NT2/D1 (cell line): Measurements from ENCODE around the gene EHD1.
"Not testable (repeated sequence)": the region's sequence is repeated elsewhere in the genome, so short reads cannot be mapped to it uniquely, and the experiment has no call there.

Experiments used
- DNase-seq: peaks from one replicate; pipeline ENCODE4 v3.0.0-alpha.2; 2011; ENCODE audit warnings: low read depth, low spot score
- H3K27me3 ChIP-seq: 2 replicates; pipeline ENCODE4 v1.6.0; 2011; ENCODE audit warnings: mild to moderate bottlenecking; ENCODE audit not compliant: insufficient read length, insufficient read depth
- H3K36me3 ChIP-seq: 2 replicates; pipeline ENCODE4 v1.6.1; 2011; ENCODE audit warnings: mild to moderate bottlenecking, low read length, mixed read lengths; ENCODE audit not compliant: insufficient read depth, insufficient read length
- H3K4me1 ChIP-seq: 2 replicates; pipeline ENCODE4 v1.5.1; 2011; ENCODE audit not compliant: insufficient read depth, insufficient read length
- H3K4me3 ChIP-seq: 2 replicates; pipeline ENCODE4 v1.5.1; 2011; ENCODE audit warnings: low read depth; ENCODE audit not compliant: insufficient read length
- H3K9ac ChIP-seq: 2 replicates; pipeline ENCODE4 v1.6.0; 2011; ENCODE audit warnings: low read depth; ENCODE audit not compliant: insufficient read length
- H3K9me3 ChIP-seq: 2 replicates; pipeline ENCODE4 v1.5.1; 2011; ENCODE audit warnings: mild to moderate bottlenecking, low read length; ENCODE audit not compliant: insufficient read depth
- SUZ12 ChIP-seq: IDR thresholded peaks from 2 replicates; pipeline ENCODE4 v1.6.1; 2011; ENCODE audit not compliant: insufficient read length, insufficient read depth; ENCODE audit errors: extremely low read depth
- YY1 ChIP-seq: IDR thresholded peaks from 2 replicates; pipeline ENCODE4 v1.6.1; 2011; ENCODE audit not compliant: insufficient read length, insufficient read depth
- ZNF274 ChIP-seq: IDR thresholded peaks from 2 replicates; pipeline ENCODE4 v1.6.1; 2011; ENCODE audit warnings: mild to moderate bottlenecking, low read depth, low read length

The EHD1 gene

DNA sequence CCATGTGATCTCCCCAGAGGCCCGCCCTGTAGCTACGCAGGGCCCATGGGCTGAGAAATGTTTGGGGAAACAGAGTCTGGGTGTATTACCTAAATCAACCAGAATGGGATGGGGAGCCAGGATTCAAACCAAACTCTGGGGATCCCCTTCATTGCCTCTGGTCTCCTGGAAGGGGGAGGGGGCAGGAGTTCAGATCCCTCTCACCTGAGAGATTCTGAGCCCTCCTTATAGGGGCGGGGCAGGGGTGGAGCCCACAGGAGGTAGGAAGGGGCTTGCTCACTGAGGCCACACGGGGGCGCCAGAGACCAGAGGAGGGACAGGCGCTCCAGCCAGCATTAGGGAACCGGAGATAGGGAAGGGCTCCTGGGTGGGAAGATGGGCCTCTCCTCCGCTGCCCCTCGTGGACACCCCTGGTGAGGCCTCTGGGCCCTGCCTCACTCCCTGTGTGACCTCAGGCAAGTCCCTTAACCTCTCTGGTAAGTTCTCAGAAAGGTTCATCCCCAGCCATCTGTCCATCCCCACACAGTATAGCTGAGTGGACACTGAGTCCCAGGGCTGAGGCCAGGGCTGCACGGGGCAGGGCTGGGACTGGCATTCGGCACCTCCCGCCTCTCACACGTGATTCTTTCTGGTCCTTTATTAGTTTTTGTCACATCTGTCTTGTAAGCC is 31.3 kb downstream of the EHD1 start:
- no peaks in the 10 kb centered on the region for H3K27me3 ChIP-seq
- DNase-seq: peak; percentile 92
- peaks cover 5% of the 10 kb centered on the region for H3K36me3 ChIP-seq
- H3K9me3 ChIP-seq: no peaks in the 10 kb centered on the region
- H3K9ac ChIP-seq: no peak overlapping the region
- peaks cover 33% of the 10 kb centered on the region for H3K4me1 ChIP-seq
- TF ChIP-seq ZNF274 (no peak), YY1 (no peak), SUZ12 (no peak)
- H3K4me3 ChIP-seq: no peak overlapping the region

DNA sequence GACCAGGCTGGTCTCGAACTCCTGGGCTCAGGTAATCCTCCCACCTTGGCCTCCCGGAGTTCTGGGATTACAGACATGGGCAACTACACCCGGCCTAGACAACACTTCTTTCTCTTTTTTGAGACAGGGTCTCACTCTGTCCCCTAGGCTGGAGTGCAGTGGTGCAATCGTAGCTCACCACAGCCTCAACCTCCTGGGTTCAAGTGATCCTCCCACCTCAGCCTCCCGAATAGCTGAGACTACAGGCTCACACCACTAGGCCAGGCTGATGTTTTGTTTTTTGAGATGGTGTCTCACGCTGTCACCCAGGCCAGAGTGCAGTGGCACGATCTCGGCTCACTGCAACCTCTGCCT is 32.7 kb downstream of the EHD1 start:
- not testable (repeated sequence) for H3K36me3 ChIP-seq, H3K9me3 ChIP-seq, DNase-seq, H3K9ac ChIP-seq, H3K4me3 ChIP-seq, H3K27me3 ChIP-seq
- peaks cover 28% of the 10 kb centered on the region for H3K4me1 ChIP-seq

DNA sequence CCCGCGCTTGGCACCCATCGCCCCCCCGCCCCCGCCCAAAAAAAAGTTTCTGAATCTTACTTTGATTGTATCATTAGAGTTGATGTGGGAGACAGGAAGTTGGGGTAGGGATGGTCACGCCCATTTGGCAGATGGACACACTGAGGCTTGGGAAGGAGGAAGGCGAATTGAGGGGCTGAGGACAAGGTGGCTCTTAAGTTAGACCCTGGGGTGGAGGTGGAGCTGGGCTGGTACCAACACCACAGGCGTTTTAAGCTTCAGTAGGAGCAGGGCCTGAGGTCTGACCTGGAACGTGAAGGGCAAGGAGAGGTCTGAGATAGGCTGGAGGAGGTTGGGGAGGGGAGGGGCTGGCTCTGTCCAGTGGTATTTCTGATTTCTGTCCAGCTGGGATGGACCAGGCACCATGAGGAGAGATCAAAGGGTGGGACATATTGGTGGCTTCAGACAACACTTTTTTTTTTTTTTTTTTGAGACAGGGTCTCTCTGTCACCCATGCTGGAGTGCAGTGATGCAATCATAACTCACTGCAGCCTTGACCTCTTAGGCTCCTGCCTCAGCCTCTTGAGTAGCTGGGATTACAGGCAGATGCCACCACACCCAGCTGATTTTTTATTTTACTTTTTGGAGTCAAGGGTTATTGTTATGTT is 33.2 kb downstream of the EHD1 start:
- no peaks in the 10 kb centered on the region for H3K36me3 ChIP-seq
- H3K4me1 ChIP-seq: peaks cover 28% of the 10 kb centered on the region
- TF ChIP-seq ZNF274 (no peak), YY1 (no peak), SUZ12 (no peak)
- DNase-seq: no peak
- H3K9me3 ChIP-seq: no peaks in the 10 kb centered on the region
- peak overlapping the region; percentile 69 for H3K9ac ChIP-seq
- peak overlapping the region; percentile 62 for H3K4me3 ChIP-seq
- no peaks in the 10 kb centered on the region for H3K27me3 ChIP-seq

DNA sequence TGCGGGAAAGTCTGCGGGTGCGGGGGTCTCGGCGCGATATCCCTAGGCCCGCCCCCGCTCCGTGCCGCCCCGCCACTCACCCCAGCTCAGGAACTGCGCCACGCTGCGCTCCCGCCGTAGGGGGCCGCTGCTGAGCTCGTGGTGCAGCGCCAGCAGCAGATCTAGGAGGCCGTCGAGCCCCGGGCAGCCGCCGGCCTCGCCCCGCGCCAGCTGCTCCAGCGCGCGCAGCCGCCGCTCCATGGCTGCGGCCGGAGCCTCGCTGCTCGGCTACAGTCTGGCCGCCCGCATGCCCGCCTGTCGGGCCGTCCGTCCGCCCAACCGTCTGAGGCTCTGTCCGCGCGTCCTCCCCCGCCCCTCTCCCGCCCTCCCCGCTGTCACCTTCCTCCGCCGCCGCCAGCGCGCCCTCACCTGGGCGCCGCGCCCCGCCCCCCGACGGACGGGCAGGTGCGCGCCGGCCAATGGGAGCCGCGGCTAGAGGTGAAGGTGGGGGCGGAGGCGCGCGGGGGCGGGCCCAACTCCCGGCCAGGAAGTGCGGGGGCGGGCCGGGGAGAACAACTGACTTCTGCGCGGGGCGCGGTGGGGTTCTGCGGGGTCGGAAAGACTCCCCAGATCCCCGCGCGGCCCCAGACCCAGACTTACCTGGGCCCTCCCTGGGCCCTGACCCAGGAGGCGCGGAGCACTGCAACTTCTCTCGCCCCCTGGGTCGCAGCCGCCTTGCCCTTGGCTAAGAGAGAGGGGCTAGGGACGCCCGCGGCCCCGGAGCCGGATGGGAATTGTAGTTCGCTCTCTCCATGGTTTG is 33.9 kb downstream of the EHD1 start, which contains the start of gene CDC42BPG:
CDC42BPG (minus strand) TSS at position 324 of the 799 bp plus-strand sequence; CDS start at position 240, 84 bp downstream.
- peaks cover 28% of the 10 kb centered on the region for H3K4me1 ChIP-seq
- no peak for DNase-seq
- H3K4me3 ChIP-seq: peak within 1 kb of the TSS; percentile 62
- peak within 1 kb of the TSS; percentile 74 for H3K9ac ChIP-seq
- H3K9me3 ChIP-seq: no peaks in the 10 kb centered on the region
- TF ChIP-seq SUZ12 (no peak), ZNF274 (no peak), YY1 (no peak)
- H3K27me3 ChIP-seq: no peaks in the 10 kb centered on the region
- H3K36me3 ChIP-seq: peaks cover 1% of the 10 kb centered on the region

DNA sequence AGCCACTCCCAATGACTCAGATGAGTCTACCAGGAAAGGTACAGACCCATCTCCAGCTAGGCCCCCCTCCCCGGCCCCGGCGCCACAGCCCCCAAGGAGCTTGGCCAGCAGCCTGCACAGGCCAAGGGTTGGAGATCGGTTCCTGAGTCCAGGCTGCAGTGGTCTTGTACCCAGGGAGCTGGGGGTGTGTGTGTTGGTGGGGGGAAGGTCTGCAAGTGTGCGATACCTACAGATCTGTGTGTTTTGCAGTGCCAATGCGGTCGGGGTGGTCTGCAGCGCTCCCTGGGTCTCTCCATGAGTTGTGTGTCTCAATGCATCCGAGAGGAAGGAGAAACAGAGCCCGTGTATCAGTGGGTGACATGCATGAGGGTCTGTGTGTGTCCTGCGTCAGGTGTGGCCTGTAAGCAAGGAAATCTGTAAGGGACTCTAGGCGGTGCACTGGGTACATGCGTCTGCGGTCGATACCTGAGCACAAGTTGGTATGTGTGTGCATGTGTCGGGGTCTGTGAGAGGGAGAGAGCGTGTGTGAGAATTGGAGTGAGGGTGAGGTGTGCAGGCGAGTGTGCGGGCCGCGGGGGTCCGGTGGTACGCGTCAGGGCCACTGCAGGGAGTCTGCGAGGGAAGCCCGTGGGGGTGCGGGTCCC is 34.6 kb downstream of the EHD1 start:
- TF ChIP-seq ZNF274: no peak
- no peak for TF ChIP-seq YY1
- TF ChIP-seq SUZ12: no peak
- Histone ChIP-seq H3K27me3 (no peaks in the 10 kb centered on the region), H3K4me1 (peaks cover 27% of the 10 kb centered on the region), H3K36me3 (peaks cover 8% of the 10 kb centered on the region), H3K9ac (peak overlapping the region; percentile 74), H3K4me3 (peak overlapping the region; percentile 47), H3K9me3 (no peaks in the 10 kb centered on the region)
- DNase-seq: no peak

DNA sequence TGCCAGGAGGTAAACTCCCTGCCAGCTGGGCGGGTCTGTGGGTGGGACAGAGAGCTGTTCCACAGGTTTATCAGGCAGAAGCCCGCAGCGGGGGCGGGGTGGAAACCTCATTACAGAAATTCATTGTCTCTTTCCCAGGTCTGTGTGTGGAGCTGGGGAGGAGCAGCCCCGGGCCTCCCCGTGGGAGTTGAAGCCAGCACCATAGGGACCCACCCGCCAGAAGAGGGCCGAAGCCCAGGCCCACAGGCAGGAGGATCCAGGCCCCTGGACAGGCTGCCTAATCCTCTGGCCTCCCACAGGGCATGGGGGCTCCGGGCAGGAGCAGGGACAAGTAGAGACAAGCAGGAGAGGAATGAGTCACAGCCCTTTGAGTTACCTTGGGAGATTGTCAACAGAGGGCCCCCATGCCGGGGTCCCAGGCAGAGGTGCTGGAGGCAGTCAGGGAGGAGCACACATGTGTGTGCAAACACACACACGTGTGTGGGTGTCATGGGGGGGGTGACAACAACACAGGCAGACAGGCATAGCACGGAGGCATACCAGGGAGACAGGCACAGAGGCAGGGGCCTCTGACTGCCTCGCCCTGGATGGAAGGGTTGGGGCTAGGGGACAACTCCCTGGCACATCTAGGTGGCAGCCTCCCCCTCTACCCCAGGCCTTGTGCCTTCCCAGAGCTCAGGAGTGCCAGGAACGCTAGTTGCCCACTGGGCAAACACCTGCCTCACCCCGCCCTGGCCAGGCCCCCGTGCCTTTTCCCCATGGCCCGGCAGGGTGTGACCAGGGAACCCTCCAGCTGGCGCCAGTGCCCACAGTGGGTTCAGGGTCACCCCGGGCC is 35.4 kb downstream of the EHD1 start:
- H3K4me3 ChIP-seq: no peak overlapping the region
- DNase-seq: no peak
- no peak for TF ChIP-seq SUZ12
- TF ChIP-seq ZNF274: no peak
- TF ChIP-seq YY1: no peak
- no peaks in the 10 kb centered on the region for H3K9me3 ChIP-seq
- no peaks in the 10 kb centered on the region for H3K27me3 ChIP-seq
- peaks cover 15% of the 10 kb centered on the region for H3K36me3 ChIP-seq
- peaks cover 22% of the 10 kb centered on the region for H3K4me1 ChIP-seq
- H3K9ac ChIP-seq: peak overlapping the region; percentile 74
